ENCODE data around the gene CAB39L.

Gene CAB39L

GRCh38 chr13:49400755-49401659, 42.9 kb downstream of the CAB39L start:
- DNase-seq (ENCODE audit: low read depth in 3 of 3), result no peak

DNA sequence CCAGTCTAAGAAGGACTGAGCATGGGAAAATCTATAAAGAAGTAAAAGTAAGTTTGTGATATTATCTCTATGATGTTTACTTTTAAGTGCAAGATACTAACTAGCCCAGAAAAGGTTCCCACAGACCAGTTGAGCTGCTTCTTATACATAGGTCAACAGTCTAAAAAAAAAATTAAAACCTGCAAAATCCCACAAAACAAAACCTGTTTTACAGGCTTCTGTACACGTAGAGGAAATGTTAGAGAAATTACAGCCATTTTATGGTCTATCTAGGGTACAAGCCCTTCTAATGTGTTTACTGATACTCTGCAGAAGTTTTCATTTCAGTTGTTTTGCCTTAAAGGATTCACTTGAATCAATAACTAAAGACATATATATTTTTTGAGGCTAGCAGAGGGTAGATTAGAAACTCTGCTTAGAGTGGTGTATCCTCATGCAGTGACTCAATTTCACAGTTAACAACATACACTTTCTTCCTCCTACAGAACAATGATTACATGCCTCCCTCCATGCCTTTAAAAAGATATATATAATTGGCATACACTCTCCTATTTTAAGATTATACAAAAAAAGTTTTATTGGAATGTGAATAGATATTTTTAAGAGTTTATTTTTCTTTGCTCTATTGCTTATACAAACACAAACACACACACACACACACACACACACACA, 43.9 kb downstream of the CAB39L start:
- DNase-seq (ENCODE audit: low read depth in 3 of 3), result no peak

- DNase-seq (ENCODE audit: low read depth in 3 of 3), result no peak
These were observed 47.9 kb downstream of the CAB39L start for GRCh38 chr13:49395878-49396380.

DNA sequence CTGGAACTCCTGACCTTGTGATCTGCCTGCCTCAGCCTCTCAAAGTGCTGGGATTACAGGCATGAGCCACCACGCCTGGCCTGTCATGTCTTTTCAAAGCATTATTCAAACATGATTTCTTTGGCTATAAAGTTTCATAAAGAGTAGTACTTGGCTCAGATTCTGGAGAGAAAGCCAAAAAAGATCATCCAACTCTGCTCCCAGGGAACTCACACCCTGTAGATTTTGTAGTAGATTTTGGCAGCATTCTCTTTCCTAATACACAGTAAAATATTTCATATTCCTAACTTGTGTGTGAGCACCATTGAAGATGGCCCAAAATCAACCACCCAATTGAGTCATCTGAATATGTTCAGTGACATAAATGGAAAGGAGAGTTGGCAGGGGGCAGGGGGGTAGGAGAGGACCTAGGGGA, 48.4 kb downstream of the CAB39L start:
- no peak for DNase-seq (ENCODE audit: low read depth in 3 of 3)

GRCh38 chr13:49388091-49388635, 55.7 kb downstream of the CAB39L start:
- no peak for DNase-seq (ENCODE audit: low read depth in 3 of 3)

- no peak for DNase-seq (ENCODE audit: low read depth in 3 of 3)
These were observed 57.2 kb downstream of the CAB39L start for GRCh38 chr13:49386664-49387063.

- DNase-seq (ENCODE audit: low read depth in 3 of 3), result no peak
These were observed 67.7 kb downstream of the CAB39L start for GRCh38 chr13:49376121-49376520.

GRCh38 chr13:49374585-49375290, 69.1 kb downstream of the CAB39L start:
- no peak for DNase-seq (ENCODE audit: low read depth in 3 of 3)

DNA sequence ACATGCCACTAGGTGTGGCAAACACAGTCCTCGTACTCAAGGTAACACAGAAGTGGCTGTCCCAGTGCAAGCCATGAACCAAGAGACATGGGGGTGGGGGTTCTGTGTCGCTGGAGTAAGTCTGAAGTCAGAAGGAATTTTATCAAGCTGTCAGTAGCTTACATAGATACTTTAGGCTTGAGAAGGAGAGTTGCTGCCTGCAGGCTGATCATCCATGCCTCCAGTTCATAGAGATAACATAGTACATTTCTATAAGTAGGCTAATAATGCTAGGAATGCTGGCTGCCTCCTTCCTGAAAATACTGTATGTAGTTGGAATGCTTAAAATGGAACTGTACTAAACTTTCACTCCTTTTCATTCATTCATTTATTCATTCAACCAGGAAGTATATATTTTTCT, 70.1 kb downstream of the CAB39L start:
- no peak for DNase-seq (ENCODE audit: low read depth in 3 of 3)

GRCh38 chr13:49371943-49372613, 71.8 kb downstream of the CAB39L start:
- DNase-seq (ENCODE audit: low read depth in 3 of 3), result no peak

DNA sequence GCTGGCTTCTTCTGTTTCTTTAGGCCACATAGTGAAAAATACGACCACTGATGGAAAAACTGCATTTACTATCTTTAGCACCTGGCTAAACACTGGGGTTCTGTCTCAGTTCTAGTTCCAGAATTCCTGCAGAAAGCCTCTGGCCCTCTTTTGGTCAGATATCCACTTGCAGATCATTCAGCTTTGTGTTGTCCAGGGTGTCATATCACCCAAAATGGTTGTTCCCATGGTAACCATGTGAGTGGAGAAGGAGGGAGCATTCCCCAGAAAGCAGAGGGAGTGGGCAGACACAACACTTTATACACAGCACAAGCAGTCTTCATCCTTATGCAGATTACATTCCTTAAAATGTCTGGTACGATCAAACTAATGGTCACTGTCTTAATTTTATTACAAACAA, 73.5 kb downstream of the CAB39L start:
- DNase-seq (ENCODE audit: low read depth in 3 of 3), result no peak

- DNase-seq (ENCODE audit: low read depth in 3 of 3), result no peak
These were observed 74.0 kb downstream of the CAB39L start for GRCh38 chr13:49369866-49370265.

- no peak for DNase-seq (ENCODE audit: low read depth in 3 of 3)
These were observed 75.2 kb downstream of the CAB39L start for GRCh38 chr13:49368688-49369087.

GRCh38 chr13:49367640-49368422, 76.0 kb downstream of the CAB39L start:
- DNase-seq (ENCODE audit: low read depth in 3 of 3), result no peak

- no peak for DNase-seq (ENCODE audit: low read depth in 3 of 3)
These were observed 77.0 kb downstream of the CAB39L start for GRCh38 chr13:49366841-49367240.

DNA sequence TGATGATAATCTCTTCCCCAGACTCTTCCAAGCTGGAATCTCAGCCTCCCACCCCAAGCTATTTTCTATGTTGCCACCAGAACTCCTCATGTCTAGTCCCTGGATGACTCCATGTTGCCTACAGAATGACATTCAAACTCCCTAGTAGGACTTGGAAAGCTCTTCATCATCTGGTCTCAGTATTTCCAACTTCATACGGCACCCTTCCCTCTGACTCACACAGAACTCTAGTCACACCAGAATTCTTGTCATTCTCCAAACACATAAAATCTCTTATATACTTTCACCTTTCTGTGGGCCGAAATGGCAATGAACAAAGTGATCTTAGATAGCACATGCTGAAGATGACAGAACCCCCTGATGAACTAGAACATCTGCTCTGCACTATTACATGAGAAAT, 86.2 kb downstream of the CAB39L start:
- no peak for DNase-seq (ENCODE audit: low read depth in 3 of 3)

GRCh38 chr13:49356223-49356622, 87.6 kb downstream of the CAB39L start:
- no peak for DNase-seq (ENCODE audit: low read depth in 3 of 3)

GRCh38 chr13:49354719-49355118, 89.1 kb downstream of the CAB39L start:
- DNase-seq (ENCODE audit: low read depth in 3 of 3), result no peak

GRCh38 chr13:49353908-49354307, 90.0 kb downstream of the CAB39L start:
- DNase-seq (ENCODE audit: low read depth in 3 of 3), result no peak

GRCh38 chr13:49351871-49352270, 92.0 kb downstream of the CAB39L start:
- DNase-seq (ENCODE audit: low read depth in 3 of 3), result no peak

GRCh38 chr13:49348751-49349150, 95.1 kb downstream of the CAB39L start:
- DNase-seq (ENCODE audit: low read depth in 3 of 3), result no peak
